ENCODE measurements around the gene GPR17.

DNA sequence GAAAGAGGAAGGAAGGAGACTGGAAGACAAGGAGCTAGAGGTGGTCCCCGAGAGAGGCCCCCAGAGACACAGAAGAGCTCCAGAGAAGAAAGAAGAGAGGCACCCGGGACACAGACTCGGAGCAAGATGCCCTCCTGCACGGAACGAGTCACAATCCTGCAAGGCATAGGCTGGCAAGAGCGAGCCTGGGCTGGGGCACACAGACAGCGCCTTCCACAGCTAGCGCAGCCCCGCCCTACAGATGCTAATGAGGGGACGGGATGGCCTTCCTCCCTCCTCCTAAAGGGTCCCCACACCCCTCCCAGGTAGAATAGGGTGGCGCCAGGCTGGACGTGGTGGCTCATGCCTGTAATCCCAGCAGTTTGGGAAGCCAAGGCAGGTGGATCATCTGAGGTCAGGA lies 19.8 kb upstream of the GPR17 start:
- TF ChIP-seq, protein P1, sequence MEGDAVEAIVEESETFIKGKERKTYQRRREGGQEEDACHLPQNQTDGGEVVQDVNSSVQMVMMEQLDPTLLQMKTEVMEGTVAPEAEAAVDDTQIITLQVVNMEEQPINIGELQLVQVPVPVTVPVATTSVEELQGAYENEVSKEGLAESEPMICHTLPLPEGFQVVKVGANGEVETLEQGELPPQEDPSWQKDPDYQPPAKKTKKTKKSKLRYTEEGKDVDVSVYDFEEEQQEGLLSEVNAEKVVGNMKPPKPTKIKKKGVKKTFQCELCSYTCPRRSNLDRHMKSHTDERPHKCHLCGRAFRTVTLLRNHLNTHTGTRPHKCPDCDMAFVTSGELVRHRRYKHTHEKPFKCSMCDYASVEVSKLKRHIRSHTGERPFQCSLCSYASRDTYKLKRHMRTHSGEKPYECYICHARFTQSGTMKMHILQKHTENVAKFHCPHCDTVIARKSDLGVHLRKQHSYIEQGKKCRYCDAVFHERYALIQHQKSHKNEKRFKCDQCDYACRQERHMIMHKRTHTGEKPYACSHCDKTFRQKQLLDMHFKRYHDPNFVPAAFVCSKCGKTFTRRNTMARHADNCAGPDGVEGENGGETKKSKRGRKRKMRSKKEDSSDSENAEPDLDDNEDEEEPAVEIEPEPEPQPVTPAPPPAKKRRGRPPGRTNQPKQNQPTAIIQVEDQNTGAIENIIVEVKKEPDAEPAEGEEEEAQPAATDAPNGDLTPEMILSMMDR (IDR thresholded peaks at IDR 0.05) = no peak
- no peak for TF ChIP-seq POLR2A (IDR thresholded peaks at IDR 0.05)
- no peak for TF ChIP-seq EP300 (IDR thresholded peaks at IDR 0.05)

Data from suprapubic skin (tissue), 3 donors.